SK-N-MC (cell line): Measurements from ENCODE around the gene SSC4D.
"Not testable (repeated sequence)": the region's sequence is repeated elsewhere in the genome, so short reads cannot be mapped to it uniquely, and the experiment has no call there.

Experiments
- DNase-seq: peaks from one replicate; pipeline ENCODE4 v3.0.0-alpha.2; 2011; ENCODE audit warnings: low read depth, low spot score
- H3K27ac ChIP-seq: fragments of 200-600 bp; sonication (generic); 2 replicates; pipeline ENCODE4 v1.5.1; 2016; ENCODE audit warnings: mixed run types
- H3K36me3 ChIP-seq: fragments of 200-600 bp; sonication (generic); 2 replicates; pipeline ENCODE4 v1.6.1; 2017; ENCODE audit warnings: antibody characterized with exemption, low read length, mixed read lengths; ENCODE audit not compliant: insufficient read depth
- H3K4me3 ChIP-seq: fragments of 200-600 bp; sonication (generic); 2 replicates; pipeline ENCODE4 v1.5.1; 2016
- H3K9ac ChIP-seq: fragments of 200-600 bp; sonication (generic); 2 replicates; pipeline ENCODE4 v1.8.0; 2017; ENCODE audit warnings: mixed run types, mixed read lengths; ENCODE audit not compliant: insufficient read length
- H3K9me3 ChIP-seq: fragments of 200-600 bp; sonication (generic); 2 replicates; pipeline ENCODE4 v1.6.1; 2017; ENCODE audit warnings: low read depth, mild to moderate bottlenecking, antibody characterized with exemption, low read length, moderate library complexity, mixed read lengths
- FOXP2 ChIP-seq: optimal IDR thresholded peaks from 2 replicates; pipeline ENCODE3; 2011; ENCODE audit warnings: mild to moderate bottlenecking, moderate library complexity; ENCODE audit not compliant: insufficient read depth; ENCODE audit errors: extremely low read length, control extremely low read depth

SSC4D gene

GRCh38 chr7:76409537-76409936 lies at the start of gene SSC4D:
Gene SSC4D (minus strand): TSS chr7:76409697. CDS start chr7:76404439, 5,258 bp downstream.
- DNase-seq: no peak
- H3K9ac ChIP-seq: no peak within 1 kb of the TSS
- no peak within 1 kb of the TSS for H3K4me3 ChIP-seq
- TF ChIP-seq FOXP2: no peak
- no peak within 1 kb of the TSS for H3K27ac ChIP-seq
- no peaks in the 10 kb centered on the region for H3K9me3 ChIP-seq
- no peaks in the 10 kb centered on the region for H3K36me3 ChIP-seq

- not testable (repeated sequence) for H3K4me3 ChIP-seq, DNase-seq
These were observed 49.0 kb upstream of the SSC4D start for GRCh38 chr7:76458504-76458903.

GRCh38 chr7:76457017-76457416 lies 47.5 kb upstream of the SSC4D start:
- not testable (repeated sequence) for H3K4me3 ChIP-seq, H3K9me3 ChIP-seq, DNase-seq, H3K9ac ChIP-seq, H3K27ac ChIP-seq, H3K36me3 ChIP-seq

More at GRCh38 chr7:76458504-76458903, 49.0 kb upstream of the SSC4D start:
- H3K9ac ChIP-seq, H3K36me3 ChIP-seq, H3K27ac ChIP-seq, H3K9me3 ChIP-seq: not testable (repeated sequence)

GRCh38 chr7:76445577-76446008 lies 36.1 kb upstream of the SSC4D start:
- not testable (repeated sequence) for H3K4me3 ChIP-seq, H3K36me3 ChIP-seq, H3K27ac ChIP-seq, H3K9ac ChIP-seq, DNase-seq, H3K9me3 ChIP-seq

GRCh38 chr7:76443846-76444245 lies 34.3 kb upstream of the SSC4D start:
- not testable (repeated sequence) for H3K36me3 ChIP-seq, H3K9ac ChIP-seq, H3K9me3 ChIP-seq, DNase-seq, H3K4me3 ChIP-seq, H3K27ac ChIP-seq

- not testable (repeated sequence) for DNase-seq, H3K36me3 ChIP-seq, H3K27ac ChIP-seq
These were observed 33.4 kb upstream of the SSC4D start for GRCh38 chr7:76442664-76443446.

GRCh38 chr7:76441792-76442191 lies 32.3 kb upstream of the SSC4D start:
- not testable (repeated sequence) for H3K36me3 ChIP-seq, DNase-seq

More at GRCh38 chr7:76442664-76443446, 33.4 kb upstream of the SSC4D start:
- not testable (repeated sequence) for H3K9ac ChIP-seq, H3K4me3 ChIP-seq, H3K9me3 ChIP-seq

GRCh38 chr7:76440404-76440803 lies 30.9 kb upstream of the SSC4D start:
- not testable (repeated sequence) for DNase-seq, H3K27ac ChIP-seq, H3K9ac ChIP-seq, H3K9me3 ChIP-seq, H3K4me3 ChIP-seq, H3K36me3 ChIP-seq

More at GRCh38 chr7:76441792-76442191, 32.3 kb upstream of the SSC4D start:
- H3K9ac ChIP-seq, H3K9me3 ChIP-seq, H3K27ac ChIP-seq, H3K4me3 ChIP-seq: not testable (repeated sequence)

GRCh38 chr7:76439120-76439888 lies 29.8 kb upstream of the SSC4D start:
- not testable (repeated sequence) for H3K4me3 ChIP-seq, H3K9ac ChIP-seq, H3K36me3 ChIP-seq, H3K9me3 ChIP-seq, H3K27ac ChIP-seq, DNase-seq

- not testable (repeated sequence) for H3K9ac ChIP-seq, H3K9me3 ChIP-seq, DNase-seq, H3K36me3 ChIP-seq, H3K27ac ChIP-seq, H3K4me3 ChIP-seq
These were observed 28.4 kb upstream of the SSC4D start for GRCh38 chr7:76437873-76438272.
